Trophoblast cell (in vitro differentiated cells and primary cell): Measurements from ENCODE around the gene MRO.
"Not testable (repeated sequence)": the region's sequence is repeated elsewhere in the genome, so short reads cannot be mapped to it uniquely, and the experiment has no call there.

Experiments used
- DNase-seq, 2 donors: peaks; one replicate each; pipeline ENCODE4 v3.0.0-alpha.2; 2016
- H2AFZ ChIP-seq: 2 replicates; pipeline ENCODE4 v1.6.1; 2013; ENCODE audit warnings: low read length, moderate library complexity, mild to moderate bottlenecking; ENCODE audit not compliant: insufficient read depth, poor library complexity
- H2AK5ac ChIP-seq: 2 replicates; pipeline ENCODE4 v1.6.1; 2013; ENCODE audit warnings: mild to moderate bottlenecking, low read length
- H2BK120ac ChIP-seq: 2 replicates; pipeline ENCODE4 v1.6.1; 2013; ENCODE audit warnings: low read length, mild to moderate bottlenecking, moderate library complexity; ENCODE audit not compliant: insufficient read depth, poor library complexity
- H2BK12ac ChIP-seq: 2 replicates; pipeline ENCODE4 v1.6.1; 2013; ENCODE audit warnings: mild to moderate bottlenecking, low read length, moderate library complexity
- H2BK5ac ChIP-seq: 2 replicates; pipeline ENCODE4 v1.6.1; 2013; ENCODE audit warnings: low read length, low read depth, moderate library complexity, mild to moderate bottlenecking; ENCODE audit not compliant: poor library complexity
- H3K14ac ChIP-seq: 2 replicates; pipeline ENCODE4 v1.6.1; 2013; ENCODE audit warnings: mild to moderate bottlenecking, low read length
- H3K18ac ChIP-seq: 2 replicates; pipeline ENCODE4 v1.6.1; 2013; ENCODE audit warnings: mild to moderate bottlenecking, low read length
- H3K23ac ChIP-seq: 2 replicates; pipeline ENCODE4 v1.6.1; 2013; ENCODE audit warnings: low read length
- H3K27ac ChIP-seq: 2 replicates; pipeline ENCODE4 v1.5.1; 2013; ENCODE audit warnings: low read depth, mild to moderate bottlenecking, inconsistent platforms, low read length, moderate library complexity
- H3K27me3 ChIP-seq: 2 replicates; pipeline ENCODE4 v1.6.1; 2013; ENCODE audit warnings: inconsistent platforms, mild to moderate bottlenecking, low read length, moderate library complexity; ENCODE audit not compliant: insufficient read depth
- H3K36me3 ChIP-seq, 2 experiments: 1 replicate in 1 of 2; 2 replicates in 1 of 2; pipeline ENCODE4 v1.6.1; 2013; ENCODE audit warnings: low read length in 2 of 2, mild to moderate bottlenecking in 2 of 2, moderate library complexity in 1 of 2; ENCODE audit not compliant: insufficient read depth in 2 of 2, control insufficient read depth in 1 of 2
- H3K4ac ChIP-seq: 2 replicates; pipeline ENCODE4 v1.6.1; 2013; ENCODE audit warnings: low read depth, mild to moderate bottlenecking, low read length, moderate library complexity
- H3K4me1 ChIP-seq, 2 experiments: 1 replicate in 1 of 2; 2 replicates in 1 of 2; pipeline ENCODE4 v1.6.1; 2013; ENCODE audit warnings: low read length in 2 of 2, mild to moderate bottlenecking in 2 of 2, moderate library complexity in 1 of 2; ENCODE audit not compliant: insufficient read depth in 2 of 2, control insufficient read depth in 1 of 2
- H3K4me2 ChIP-seq: 2 replicates; pipeline ENCODE4 v1.6.1; 2013; ENCODE audit warnings: inconsistent platforms, mild to moderate bottlenecking, low read length, moderate library complexity
- H3K4me3 ChIP-seq: 2 replicates; pipeline ENCODE4 v1.5.1; 2013; ENCODE audit warnings: mild to moderate bottlenecking, low read depth, low read length, inconsistent platforms
- H3K79me1 ChIP-seq: one replicate; pipeline ENCODE4 v1.6.1; 2013; ENCODE audit warnings: low read length
- H3K79me2 ChIP-seq: 2 replicates; pipeline ENCODE4 v1.6.1; 2013; ENCODE audit warnings: low read length, mild to moderate bottlenecking; ENCODE audit not compliant: control insufficient read depth, insufficient read depth, poor library complexity
- H3K9ac ChIP-seq: 2 replicates; pipeline ENCODE4 v1.6.1; 2013; ENCODE audit warnings: mild to moderate bottlenecking, low read length
- H3K9me3 ChIP-seq: 2 replicates; pipeline ENCODE4 v1.6.1; 2013; ENCODE audit warnings: low read depth, mild to moderate bottlenecking, control low read depth, inconsistent platforms, low read length; ENCODE audit not compliant: insufficient read depth
- H4K12ac ChIP-seq: 2 replicates; pipeline ENCODE4 v1.6.1; 2013; ENCODE audit warnings: low read depth, mild to moderate bottlenecking, low read length, moderate library complexity
- H4K8ac ChIP-seq: 2 replicates; pipeline ENCODE4 v1.6.1; 2013; ENCODE audit warnings: low read depth, mild to moderate bottlenecking, low read length, moderate library complexity
- H4K91ac ChIP-seq: one replicate; pipeline ENCODE4 v1.6.1; 2013; ENCODE audit warnings: low read depth, mild to moderate bottlenecking, low read length, moderate library complexity
- WGBS: extraction: QIAGEN DNeasy Blood & Tissue Kit; methylation state at CpG from one replicate; pipeline ENCODE4 v1.1.7; 2013; ENCODE audit warnings: missing lambda C conversion rate; ENCODE audit not compliant: insufficient read length, insufficient coverage; ENCODE audit errors: extremely low coverage; 5-methylcytosine and 5-hydroxymethylcytosine counted together

MRO gene

DNA sequence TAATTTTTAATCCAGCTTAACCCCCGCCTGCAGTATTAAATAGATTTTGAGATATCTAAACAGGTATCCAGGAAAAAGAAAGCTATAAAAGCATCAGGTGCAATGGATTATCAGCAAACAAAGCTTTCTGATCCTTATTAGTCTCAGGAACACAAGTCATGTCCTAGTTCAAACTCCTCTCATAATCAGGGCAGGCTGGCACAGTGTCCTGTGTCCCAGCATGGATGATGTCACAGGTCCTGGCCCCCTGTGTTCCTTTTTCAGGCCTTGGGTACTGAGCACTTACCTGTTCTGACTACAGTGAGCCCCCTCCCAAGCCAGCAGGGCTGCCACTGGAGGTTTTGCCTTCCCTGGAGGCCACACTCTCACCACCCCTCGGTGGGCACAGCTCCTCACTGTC is 19.5 kb upstream of the MRO start:
- Histone ChIP-seq H3K14ac (no peak overlapping the region), H3K27me3 (no peaks in the 10 kb centered on the region), H4K12ac (no peak overlapping the region), H3K23ac (no peak overlapping the region), H2BK12ac (no peak overlapping the region), H3K4me2 (no peak overlapping the region), H3K27ac (no peak overlapping the region), H3K18ac (no peak overlapping the region), H3K4me1 (no peaks in the 10 kb centered on the region), H3K79me1 (no peaks in the 10 kb centered on the region), H4K91ac (no peak overlapping the region), H2AFZ (no peak overlapping the region), H3K36me3 (no peaks in the 10 kb centered on the region), H2BK5ac (no peak overlapping the region), H3K9ac (no peak overlapping the region), H2AK5ac (no peak overlapping the region), H3K4me3 (no peak overlapping the region), H3K9me3 (no peaks in the 10 kb centered on the region), H3K4ac (no peak overlapping the region), H4K8ac (no peak overlapping the region), H2BK120ac (no peak overlapping the region), H3K79me2 (no peaks in the 10 kb centered on the region)
- no peak for DNase-seq
- no CpG with 5 or more reads among the region's 2 CpGs for WGBS

DNA sequence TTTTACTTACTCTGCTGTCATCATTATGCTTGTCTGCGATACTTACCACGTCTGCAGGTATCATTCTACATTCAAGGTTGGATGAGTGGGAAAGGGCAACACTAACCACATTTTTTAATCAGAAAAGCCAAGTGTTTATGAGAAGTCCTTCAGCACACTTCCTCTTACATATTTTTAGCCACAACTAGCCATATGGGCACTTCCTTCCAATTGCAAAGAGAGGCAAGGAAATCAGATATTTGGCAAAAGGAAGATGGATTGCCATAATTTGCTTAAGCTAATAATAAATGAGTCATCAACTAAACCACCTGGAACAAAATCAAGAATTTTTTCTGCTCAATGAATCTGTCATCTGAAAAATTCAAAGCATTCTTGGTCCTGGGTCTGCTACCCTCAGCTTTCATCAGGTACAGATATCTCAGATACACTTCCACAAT is 16.7 kb upstream of the MRO start:
- no peaks in the 10 kb centered on the region for H3K9me3 ChIP-seq
- H2AFZ ChIP-seq = no peak overlapping the region
- no peak overlapping the region for H2BK5ac ChIP-seq

DNA sequence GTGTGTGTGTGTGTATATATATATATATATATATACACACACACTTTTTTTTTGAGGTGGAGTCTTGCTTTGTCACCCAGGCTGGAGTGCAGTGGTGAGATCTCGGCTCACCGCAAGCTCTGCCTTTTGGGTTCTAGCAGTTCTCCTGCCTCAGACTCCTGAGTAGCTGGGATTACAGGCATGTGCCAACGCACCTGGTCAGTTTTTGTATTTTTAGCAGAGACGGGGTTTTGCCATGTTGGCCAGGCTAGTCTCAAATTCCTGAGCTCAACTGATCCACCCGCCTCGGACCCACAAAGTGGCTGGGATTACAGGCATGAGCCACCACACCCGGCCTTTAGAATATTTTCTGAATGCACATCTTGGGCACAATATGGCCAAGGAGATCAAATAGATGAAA is 13.7 kb upstream of the MRO start:
- H3K14ac ChIP-seq, H2AK5ac ChIP-seq, H3K4ac ChIP-seq, H3K9me3 ChIP-seq, H4K12ac ChIP-seq, H4K8ac ChIP-seq, H4K91ac ChIP-seq, H2BK5ac ChIP-seq, H2BK12ac ChIP-seq, H3K4me1 ChIP-seq, H2BK120ac ChIP-seq, H3K27ac ChIP-seq, DNase-seq, H3K4me2 ChIP-seq, H3K23ac ChIP-seq, H2AFZ ChIP-seq, H3K36me3 ChIP-seq, H3K79me1 ChIP-seq, H3K4me3 ChIP-seq, H3K18ac ChIP-seq, H3K9ac ChIP-seq, H3K27me3 ChIP-seq, H3K79me2 ChIP-seq: not testable (repeated sequence)
- no CpG with 5 or more reads among the region's 7 CpGs for WGBS

More for the DNA sequence above, 16.7 kb upstream of the MRO start:
- H4K91ac ChIP-seq = no peak overlapping the region
- no peaks in the 10 kb centered on the region for H3K79me1 ChIP-seq
- H3K14ac ChIP-seq = no peak overlapping the region
- H2BK12ac ChIP-seq = no peak overlapping the region
- no CpG with 5 or more reads among the region's 2 CpGs for WGBS
- no peak overlapping the region for H3K4me2 ChIP-seq
- no peaks in the 10 kb centered on the region for H3K27me3 ChIP-seq
- H3K4ac ChIP-seq = no peak overlapping the region
- H4K8ac ChIP-seq = no peak overlapping the region
- no peak overlapping the region for H3K23ac ChIP-seq
- DNase-seq = no peak
- H3K79me2 ChIP-seq = no peaks in the 10 kb centered on the region
- H3K18ac ChIP-seq = no peak overlapping the region
- H3K9ac ChIP-seq = no peak overlapping the region
- H3K36me3 ChIP-seq = no peaks in the 10 kb centered on the region
- no peaks in the 10 kb centered on the region for H3K4me1 ChIP-seq
- no peak overlapping the region for H2BK120ac ChIP-seq
- H4K12ac ChIP-seq = no peak overlapping the region
- H3K27ac ChIP-seq = no peak overlapping the region
- no peak overlapping the region for H2AK5ac ChIP-seq
- H3K4me3 ChIP-seq = no peak overlapping the region

DNA sequence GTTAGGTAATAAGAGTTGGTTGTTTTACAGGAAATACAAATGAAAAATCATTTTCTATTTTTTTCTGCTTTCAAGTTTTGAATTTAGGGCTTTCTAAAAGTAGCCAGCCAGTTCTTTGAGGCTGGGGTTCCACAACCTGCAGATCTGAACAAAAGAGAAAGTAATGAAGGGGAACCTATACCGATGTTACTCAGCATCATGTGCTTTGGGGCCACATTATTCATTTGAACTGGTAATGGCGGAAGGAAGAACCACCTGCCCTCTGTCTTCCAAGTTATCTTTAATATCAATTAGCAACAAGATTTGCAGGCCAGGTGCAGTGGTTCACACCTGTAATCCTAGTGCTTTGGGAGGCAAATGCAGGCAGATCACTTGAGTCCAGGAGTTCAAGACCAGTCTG is 12.9 kb upstream of the MRO start:
- DNase-seq = no peak
- H3K9ac ChIP-seq = no peak overlapping the region
- no peak overlapping the region for H3K4me2 ChIP-seq
- H2BK5ac ChIP-seq = no peak overlapping the region
- no peak overlapping the region for H3K4ac ChIP-seq
- no peak overlapping the region for H3K18ac ChIP-seq
- no peaks in the 10 kb centered on the region for H3K9me3 ChIP-seq
- H3K79me1 ChIP-seq = no peaks in the 10 kb centered on the region
- WGBS = no CpG with 5 or more reads among the region's 2 CpGs
- no peak overlapping the region for H3K4me3 ChIP-seq
- H3K23ac ChIP-seq = no peak overlapping the region
- H3K36me3 ChIP-seq = no peaks in the 10 kb centered on the region
- no peak overlapping the region for H4K8ac ChIP-seq
- no peaks in the 10 kb centered on the region for H3K27me3 ChIP-seq
- H3K14ac ChIP-seq = no peak overlapping the region
- H2BK12ac ChIP-seq = no peak overlapping the region
- no peaks in the 10 kb centered on the region for H3K79me2 ChIP-seq
- no peak overlapping the region for H3K27ac ChIP-seq
- no peaks in the 10 kb centered on the region for H3K4me1 ChIP-seq
- H2BK120ac ChIP-seq = no peak overlapping the region
- H4K12ac ChIP-seq = no peak overlapping the region
- H4K91ac ChIP-seq = no peak overlapping the region
- H2AFZ ChIP-seq = no peak overlapping the region
- H2AK5ac ChIP-seq = no peak overlapping the region
